H9 (cell line): ENCODE results near the gene OTOGL. TPM values are rescaled to one million over a fixed set of nuclear protein-coding genes. Genes with fewer than 3 reads are reported as not detected.

ENCODE experiments used
- DNase-seq: peaks from one replicate; pipeline ENCODE4 v3.0.0-alpha.2; 2017
- H2AFZ ChIP-seq: one replicate; pipeline ENCODE4 v1.6.1; 2013; ENCODE audit warnings: mild to moderate bottlenecking, low read length, control low read depth, moderate library complexity
- H2AK5ac ChIP-seq: 2 replicates; pipeline ENCODE4 v1.6.1; 2013; ENCODE audit warnings: low read length, control low read depth, mixed read lengths; ENCODE audit not compliant: insufficient read length
- H2BK120ac ChIP-seq: one replicate; pipeline ENCODE4 v1.6.1; 2013; ENCODE audit warnings: low read depth, mild to moderate bottlenecking, low read length, control low read depth, inconsistent platforms; ENCODE audit not compliant: poor library complexity, severe bottlenecking
- H2BK12ac ChIP-seq: 2 replicates; pipeline ENCODE4 v1.6.1; 2013; ENCODE audit warnings: low read length, control low read depth, mixed read lengths, low read depth; ENCODE audit not compliant: insufficient read length
- H2BK15ac ChIP-seq: 2 replicates; pipeline ENCODE4 v1.6.1; 2013; ENCODE audit warnings: low read depth, low read length, control low read depth
- H2BK20ac ChIP-seq: one replicate; pipeline ENCODE4 v1.6.1; 2013; ENCODE audit warnings: low read depth, mild to moderate bottlenecking, low read length, control low read depth, inconsistent platforms; ENCODE audit not compliant: poor library complexity, severe bottlenecking
- H2BK5ac ChIP-seq: 2 replicates; pipeline ENCODE4 v1.6.1; 2013; ENCODE audit warnings: low read length, control low read depth, mixed read lengths; ENCODE audit not compliant: insufficient read length
- H3K14ac ChIP-seq: 2 replicates; pipeline ENCODE4 v1.6.1; 2013; ENCODE audit warnings: low read length, control low read depth; ENCODE audit not compliant: insufficient read depth
- H3K18ac ChIP-seq: 2 replicates; pipeline ENCODE4 v1.6.1; 2013; ENCODE audit warnings: low read depth, mild to moderate bottlenecking, mixed read lengths, low read length, control low read depth; ENCODE audit not compliant: insufficient read length
- H3K23ac ChIP-seq: 2 replicates; pipeline ENCODE4 v1.6.1; 2013; ENCODE audit warnings: low read length, control low read depth, mixed read lengths, low read depth; ENCODE audit not compliant: insufficient read length
- H3K23me2 ChIP-seq: 2 replicates; pipeline ENCODE4 v1.6.1; 2013; ENCODE audit warnings: low read depth, mild to moderate bottlenecking, mixed read lengths, low read length, control low read depth; ENCODE audit not compliant: insufficient read length, poor library complexity, severe bottlenecking
- H3K27ac ChIP-seq: 2 replicates; pipeline ENCODE4 v1.5.1; 2013; ENCODE audit warnings: low read length, control low read depth, mixed read lengths, low read depth; ENCODE audit not compliant: insufficient read length
- H3K27me3 ChIP-seq: 2 replicates; pipeline ENCODE4 v1.6.1; 2013; ENCODE audit warnings: low read length, control low read depth, inconsistent platforms; ENCODE audit not compliant: insufficient read depth
- H3K4ac ChIP-seq: 2 replicates; pipeline ENCODE4 v1.6.1; 2013; ENCODE audit warnings: low read depth, mild to moderate bottlenecking, control low read depth, inconsistent platforms, low read length, moderate library complexity
- H3K4me1 ChIP-seq: 2 replicates; pipeline ENCODE4 v1.6.1; 2013; ENCODE audit warnings: low read length, control low read depth, inconsistent platforms; ENCODE audit not compliant: insufficient read depth
- H3K4me2 ChIP-seq: 2 replicates; pipeline ENCODE4 v1.6.1; 2013; ENCODE audit warnings: low read length, control low read depth, mixed read lengths; ENCODE audit not compliant: insufficient read length, insufficient read depth
- H3K56ac ChIP-seq: 2 replicates; pipeline ENCODE4 v1.6.1; 2013; ENCODE audit warnings: low read depth, mild to moderate bottlenecking, mixed read lengths, low read length, control low read depth; ENCODE audit not compliant: insufficient read length
- H3K79me1 ChIP-seq: 2 replicates; pipeline ENCODE4 v1.6.1; 2013; ENCODE audit warnings: low read depth, mild to moderate bottlenecking, moderate library complexity, low read length, control low read depth, inconsistent platforms; ENCODE audit not compliant: insufficient read depth, poor library complexity, severe bottlenecking
- H3K79me2 ChIP-seq: 2 replicates; pipeline ENCODE4 v1.6.1; 2013; ENCODE audit warnings: low read length, control low read depth, inconsistent platforms; ENCODE audit not compliant: insufficient read depth
- H3K9ac ChIP-seq: 2 replicates; pipeline ENCODE4 v1.6.1; 2013; ENCODE audit warnings: low read length, control low read depth, mixed read lengths; ENCODE audit not compliant: insufficient read length; ENCODE audit errors: extremely low read depth
- H3K9me3 ChIP-seq: one replicate; pipeline ENCODE4 v1.6.1; 2013; ENCODE audit warnings: low read depth, low read length, inconsistent platforms; ENCODE audit not compliant: control insufficient read depth
- H3T11ph ChIP-seq: one replicate; pipeline ENCODE4 v1.6.1; 2013; ENCODE audit warnings: mild to moderate bottlenecking, low read length, control low read depth, inconsistent platforms
- H4K20me1 ChIP-seq: one replicate; pipeline ENCODE4 v1.6.1; 2013; ENCODE audit not compliant: control insufficient read depth, insufficient read length, insufficient read depth
- H4K5ac ChIP-seq: 2 replicates; pipeline ENCODE4 v1.6.1; 2013; ENCODE audit warnings: low read depth, mild to moderate bottlenecking, mixed read lengths, low read length, control low read depth; ENCODE audit not compliant: insufficient read length
- H4K8ac ChIP-seq: replicated peaks from 2 replicates; pipeline ENCODE4 v1.6.1; 2013; ENCODE audit warnings: low read length, control low read depth, mixed read lengths, low read depth; ENCODE audit not compliant: insufficient read length
- H4K91ac ChIP-seq: 2 replicates; pipeline ENCODE4 v1.6.1; 2013; ENCODE audit warnings: low read depth, mild to moderate bottlenecking, moderate library complexity, mixed read lengths, low read length, control low read depth; ENCODE audit not compliant: insufficient read length
- H3K27ac Mint-ChIP-seq, 3 experiments: 2 replicates in 2 of 3; 3 replicates in 1 of 3; pipeline ENCODE4 v1.8.0; 2020 to 2021; ENCODE audit warnings: mixed read lengths in 3 of 3, mild to moderate bottlenecking in 1 of 3, moderate library complexity in 1 of 3
- H3K27me3 Mint-ChIP-seq: 2 replicates; pipeline ENCODE4 v1.8.0; 2021; ENCODE audit warnings: low read depth, mild to moderate bottlenecking, moderate library complexity, mixed read lengths
- H3K36me3 Mint-ChIP-seq, 3 experiments: 2 replicates in 2 of 3; 3 replicates in 1 of 3; pipeline ENCODE4 v1.8.0; 2020 to 2021; ENCODE audit warnings: low read depth in 3 of 3, mixed read lengths in 3 of 3; ENCODE audit not compliant: insufficient read depth in 1 of 3
- H3K4me1 Mint-ChIP-seq, 2 experiments: 2 replicates each; pipeline ENCODE4 v1.8.0; 2020; ENCODE audit warnings: mixed read lengths in 2 of 2
- H3K4me3 Mint-ChIP-seq, 2 experiments: 2 replicates in 1 of 2; 3 replicates in 1 of 2; pipeline ENCODE4 v1.8.0; 2020 to 2021; ENCODE audit warnings: mild to moderate bottlenecking in 2 of 2, mixed read lengths in 2 of 2, moderate library complexity in 1 of 2
- H3K9me3 Mint-ChIP-seq, 2 experiments: 2 replicates in 1 of 2; 3 replicates in 1 of 2; pipeline ENCODE4 v1.8.0; 2020; ENCODE audit warnings: mild to moderate bottlenecking in 2 of 2, mixed read lengths in 2 of 2, moderate library complexity in 1 of 2
- CTCF ChIP-seq: fragments of 200-600 bp; sonication (generic); conservative IDR thresholded peaks from 3 replicates; pipeline ENCODE4 v1.8.0; 2021; ENCODE audit warnings: antibody characterized with exemption, mild to moderate bottlenecking
- total RNA-seq: library from RNA; stranded (reverse); gene quantifications from 2 replicates; pipeline ENCODE4 v1.2.1, GENCODE V29; 2021

The OTOGL gene
- total RNA-seq, 1 experiment from 2014 or later, result 0.11 TPM

GRCh38 chr12:80129895-80130530, 30.7 kb downstream of the OTOGL start:
- Histone ChIP-seq H3K27me3 (no peaks in the 10 kb centered on the region), H2AFZ (no peak overlapping the region), H3K27ac (no peak overlapping the region), H2BK12ac (no peak overlapping the region), H4K5ac (no peak overlapping the region), H3K9ac (no peak overlapping the region), H3K14ac (no peak overlapping the region), H3K23ac (no peak overlapping the region), H3K79me1 (no peaks in the 10 kb centered on the region), H3K4ac (no peak overlapping the region), H4K91ac (no peak overlapping the region), H2BK5ac (no peak overlapping the region), H3K4me1 (no peaks in the 10 kb centered on the region), H3K9me3 (no peaks in the 10 kb centered on the region), H2BK120ac (no peak overlapping the region), H3K23me2 (no peaks in the 10 kb centered on the region), H2AK5ac (no peak overlapping the region), H4K8ac (no peak overlapping the region), H4K20me1 (no peaks in the 10 kb centered on the region), H3K18ac (no peak overlapping the region), H3T11ph (no peak overlapping the region), H3K4me2 (no peak overlapping the region), H3K79me2 (no peaks in the 10 kb centered on the region), H2BK15ac (no peak overlapping the region), H3K56ac (no peak overlapping the region), H2BK20ac (no peak overlapping the region)
- no peak for DNase-seq
- Mint-ChIP-seq H3K27ac (no peak overlapping the region), H3K4me1 (no peaks in the 10 kb centered on the region), H3K4me3 (no peak overlapping the region), H3K9me3 (peaks cover 16 to 23% of the 10 kb centered on the region in 2 experiments), H3K36me3 (peaks cover 11 to 22% (median 14%) of the 10 kb centered on the region in 3 experiments), H3K27me3 (no peaks in the 10 kb centered on the region; the same call in 1 of the 2 replicates)
- TF ChIP-seq CTCF, result no peak
